Activated CD4-positive, CD25-positive, alpha-beta regulatory T cell treated with anti-CD3 and anti-CD28 coated beads, Interleukin-2, amount 50 U/mL, for 24 hours (primary cell): ENCODE measurements around the gene NRF1.

Source experiments
- ATAC-seq, 2 donors: fragments of 150-1000 bp; cut with Tn5 transposase; one replicate each; pipeline ENCODE4 v1.10.0; 2021; ENCODE audit warnings: mild to moderate bottlenecking in 1 of 2, moderate library complexity in 1 of 2

Gene NRF1

GRCh38 chr7:129742256-129742655 lies 130.7 kb downstream of the NRF1 start:
- no peak for ATAC-seq

GRCh38 chr7:129746857-129747529 lies 135.5 kb downstream of the NRF1 start:
- no peak for ATAC-seq

DNA sequence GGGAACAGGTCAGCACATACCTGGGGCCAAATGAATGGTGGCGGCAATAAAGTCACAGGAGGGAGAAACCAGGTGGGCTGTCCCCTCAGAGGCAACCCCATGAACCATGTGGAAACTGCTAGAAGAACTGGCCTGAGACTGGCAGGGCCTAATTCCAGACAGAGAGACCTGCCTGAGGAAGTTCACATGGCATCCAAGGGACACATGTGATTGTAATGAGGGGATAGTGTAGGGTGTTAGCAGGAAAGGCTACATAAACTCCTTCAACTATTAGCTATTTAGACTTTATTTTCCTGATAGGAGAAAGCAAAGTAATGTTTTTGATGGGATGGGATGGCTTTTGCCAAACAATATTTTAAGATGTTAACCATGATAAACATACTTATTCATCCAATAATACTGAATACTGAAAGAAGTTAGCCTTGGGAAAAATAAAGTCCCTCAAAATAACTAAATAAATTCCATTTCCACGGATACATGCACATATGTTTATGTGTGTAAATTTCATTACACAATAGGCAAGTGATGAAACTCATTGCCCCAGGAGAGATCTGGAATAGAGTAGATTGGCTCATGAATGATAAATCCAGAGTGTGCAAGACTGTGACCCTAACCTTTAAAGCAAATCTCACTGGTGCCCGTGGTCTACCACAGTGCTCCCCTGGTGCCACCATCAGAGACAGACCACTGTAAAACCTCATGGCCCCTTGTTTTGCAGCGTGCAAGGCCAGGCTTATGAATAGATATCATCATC lies 137.0 kb downstream of the NRF1 start:
- ATAC-seq, result no peak

DNA sequence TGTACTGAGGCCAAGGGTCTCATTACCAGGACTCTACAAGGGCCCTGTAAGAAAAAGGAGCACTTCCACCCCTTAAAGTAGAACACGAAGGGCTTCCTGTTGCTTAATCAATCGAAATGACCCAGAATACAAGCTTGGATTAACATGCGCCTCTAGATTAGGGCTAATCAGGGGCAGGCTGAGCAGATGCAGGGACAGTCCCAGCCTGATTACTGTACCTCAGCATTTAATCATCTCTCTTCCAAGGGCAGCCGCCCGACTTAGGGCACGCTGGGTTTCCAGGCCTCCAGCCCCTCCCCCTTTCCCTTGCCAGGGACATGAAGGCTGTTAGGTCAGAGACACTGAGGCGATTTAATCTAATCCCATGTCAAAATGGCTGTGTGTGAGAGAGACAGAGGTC lies 138.6 kb downstream of the NRF1 start:
- no peak for ATAC-seq

GRCh38 chr7:129750501-129750900 lies 139.0 kb downstream of the NRF1 start:
- no peak for ATAC-seq

DNA sequence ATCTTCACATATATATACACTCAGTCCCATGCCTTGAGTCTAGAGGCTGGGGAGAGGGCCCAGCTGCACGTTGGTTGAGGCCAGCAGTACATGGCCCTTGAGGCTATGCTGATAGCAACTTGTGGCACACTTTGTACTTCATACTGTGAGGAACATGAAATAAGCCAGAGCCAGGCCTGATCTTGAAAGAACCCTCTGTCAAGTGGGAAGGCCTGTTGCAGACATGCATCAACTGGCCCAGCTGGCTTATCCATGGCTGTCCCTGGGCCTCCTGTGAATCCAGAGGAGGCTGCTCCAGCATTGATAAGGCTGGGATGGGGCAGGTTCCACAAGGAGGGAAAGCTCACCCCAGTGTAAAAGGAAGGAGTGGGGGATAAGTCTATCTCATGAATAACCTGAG lies 140.4 kb downstream of the NRF1 start:
- no peak for ATAC-seq

GRCh38 chr7:129752760-129753159 lies 141.2 kb downstream of the NRF1 start:
- no peak for ATAC-seq

DNA sequence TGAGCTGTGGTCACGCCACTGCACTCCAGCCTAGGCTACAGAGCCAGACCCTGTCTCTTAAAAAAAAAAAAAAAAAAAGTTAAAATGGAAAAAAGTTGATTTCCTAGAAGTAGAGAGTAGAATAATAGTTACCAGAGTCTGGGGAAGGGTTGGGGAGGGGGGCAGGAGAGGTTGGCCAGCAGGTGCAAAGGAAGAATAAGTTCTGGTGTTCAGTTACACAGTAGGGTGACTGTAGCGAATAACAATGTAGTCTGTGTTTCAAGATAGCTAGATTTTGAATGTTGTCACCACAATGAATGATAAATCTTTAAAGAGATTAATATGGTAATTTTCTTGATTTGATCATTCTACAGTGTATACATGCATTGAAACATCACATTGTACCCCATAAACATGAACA lies 142.9 kb downstream of the NRF1 start:
- no peak for ATAC-seq

GRCh38 chr7:129757991-129758390 lies 146.5 kb downstream of the NRF1 start:
- ATAC-seq, result no peak

- no peak for ATAC-seq
Measured at GRCh38 chr7:129762387-129762969, 151.0 kb downstream of the NRF1 start.

- no peak for ATAC-seq
Measured at GRCh38 chr7:129764247-129765084, 152.9 kb downstream of the NRF1 start.

- ATAC-seq, result no peak
Measured at GRCh38 chr7:129765352-129765751, 153.8 kb downstream of the NRF1 start.

DNA sequence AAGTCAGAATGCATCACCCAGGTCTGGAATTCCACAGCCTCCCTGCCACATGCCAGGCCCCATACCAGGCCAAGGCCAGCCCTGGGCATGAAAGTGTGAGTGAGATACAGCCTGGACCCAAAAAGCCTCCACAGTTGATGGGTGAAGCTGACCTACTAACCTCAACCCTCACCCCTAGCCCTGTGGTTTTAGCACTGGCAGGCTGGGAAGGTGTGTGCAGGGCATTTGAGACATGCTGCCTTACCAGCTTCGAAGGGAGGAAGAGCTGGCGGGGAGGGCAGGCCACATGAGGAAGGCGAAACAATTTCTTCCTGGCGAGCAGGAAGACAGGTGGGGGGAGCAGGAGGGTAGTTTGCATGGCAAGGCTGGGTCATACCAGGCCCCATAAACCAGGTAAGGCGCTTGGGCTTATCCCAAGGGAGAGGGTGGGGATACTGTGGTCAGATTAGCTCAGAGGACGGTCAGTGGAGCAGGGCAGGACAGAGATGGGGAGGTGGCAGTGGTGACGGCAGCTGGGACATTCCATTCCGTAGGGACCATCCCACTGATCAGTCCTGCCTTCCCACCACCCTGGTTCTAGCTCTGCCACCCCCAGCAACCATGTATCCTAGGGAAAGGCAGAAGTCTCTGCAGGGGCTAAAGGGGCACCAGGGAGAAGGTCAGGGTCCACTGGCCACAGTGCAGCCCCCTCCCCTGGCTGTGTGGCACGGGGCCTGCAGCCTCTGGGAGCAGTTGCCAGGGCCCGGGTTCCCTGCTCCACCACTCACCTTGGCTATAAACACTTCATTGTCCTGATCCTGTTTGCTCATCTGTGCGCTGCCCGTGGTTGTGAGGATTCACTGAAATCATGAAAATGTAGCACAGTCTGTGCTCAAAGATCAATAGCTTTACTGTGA lies 155.8 kb downstream of the NRF1 start:
- no peak for ATAC-seq

GRCh38 chr7:129768614-129769399 lies 157.3 kb downstream of the NRF1 start:
- no peak for ATAC-seq

DNA sequence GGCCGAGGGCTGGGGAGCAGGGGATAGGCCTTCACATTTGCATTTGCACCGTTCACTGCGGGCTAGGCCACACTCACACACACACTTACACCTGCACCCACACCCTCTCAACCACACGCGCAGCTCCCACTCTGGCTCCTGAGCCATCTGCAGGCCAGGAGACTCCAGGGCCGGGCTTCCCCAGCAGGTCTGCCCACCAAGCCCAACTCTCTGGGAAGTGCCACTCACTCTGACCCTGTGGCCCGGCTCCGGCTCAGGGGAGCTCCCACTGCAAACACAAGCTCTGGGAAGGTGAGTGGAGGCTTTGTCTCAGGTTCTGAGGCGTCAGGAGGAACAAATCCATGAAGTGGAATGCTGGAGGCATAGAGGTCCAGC lies 157.9 kb downstream of the NRF1 start:
- no peak for ATAC-seq

GRCh38 chr7:129769866-129770808 lies 158.6 kb downstream of the NRF1 start:
- ATAC-seq, result no peak

DNA sequence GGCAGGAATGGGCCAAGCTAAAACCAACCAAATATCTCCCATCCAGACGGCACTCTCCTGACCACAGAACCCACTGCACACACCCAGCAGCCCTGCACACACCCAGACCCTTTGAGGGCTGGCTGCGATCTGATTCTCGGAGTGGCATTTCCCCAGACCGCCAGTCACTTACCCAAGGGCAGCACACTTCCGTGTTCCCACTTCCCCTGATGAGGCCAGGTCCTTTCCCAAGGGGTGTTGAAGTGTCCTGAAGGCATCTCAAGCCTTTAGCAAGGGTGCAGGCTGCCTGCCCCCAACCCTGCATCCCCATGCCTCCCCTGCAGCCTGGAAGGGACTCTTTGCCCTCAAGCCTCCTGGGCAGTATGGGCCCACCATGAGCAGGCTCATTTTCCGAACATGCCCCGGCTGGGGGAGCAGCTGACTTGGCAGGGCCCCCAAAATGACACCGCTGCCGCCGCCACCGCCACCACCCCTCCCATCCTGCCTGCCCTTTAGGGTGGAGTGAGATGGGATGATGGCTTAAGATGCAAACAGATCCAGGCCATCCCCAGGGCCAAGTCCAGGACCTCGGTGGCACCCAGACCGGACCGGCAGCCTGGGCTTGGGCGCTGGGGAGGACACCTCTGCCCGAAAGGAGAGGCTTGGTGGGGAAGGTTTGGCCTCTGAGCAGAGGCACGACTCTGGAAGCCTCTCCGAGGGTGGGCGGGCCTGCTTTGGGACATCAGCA lies 159.8 kb downstream of the NRF1 start:
- no peak for ATAC-seq

GRCh38 chr7:129771928-129772479 lies 160.5 kb downstream of the NRF1 start:
- ATAC-seq, result no peak

GRCh38 chr7:129772646-129773280 lies 161.2 kb downstream of the NRF1 start:
- ATAC-seq, result no peak
